GM18909 (cell line): Measurements from ENCODE around the gene OR8D4.
"Not testable (repeated sequence)": the region's sequence is repeated elsewhere in the genome, so short reads cannot be mapped to it uniquely, and the experiment has no call there.

Experiments
- ATAC-seq: cut with Tn5 transposase; IDR thresholded peaks from one replicate; pipeline ENCODE4 v1.9.1; 2021; ENCODE audit warnings: mild to moderate bottlenecking; ENCODE audit not compliant: unreplicated experiment, poor library complexity

Gene OR8D4

DNA sequence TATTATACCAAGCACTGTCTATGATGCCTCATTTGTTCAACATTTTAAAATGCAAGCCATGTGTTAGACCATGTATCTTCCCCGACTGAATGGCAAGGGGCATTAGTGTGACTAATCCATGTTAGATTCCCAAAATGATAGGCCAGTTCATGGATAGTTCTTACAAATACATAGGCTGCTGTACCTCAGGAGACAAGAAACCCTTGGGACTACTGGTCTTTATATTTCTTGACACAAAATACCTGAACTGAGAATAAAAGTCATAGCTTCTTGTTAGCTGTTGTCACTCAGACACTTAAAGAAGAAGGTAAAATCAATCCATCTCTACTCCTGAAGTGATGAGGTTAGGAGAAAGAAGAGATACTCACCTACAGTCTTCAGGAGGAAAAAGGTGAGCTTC, at the start of gene OR8D4:
OR8D4 (plus strand) TSS at position 301 of the 400 bp plus-strand sequence. CDS start 4,265 bp downstream, outside the sequence.
- ATAC-seq, result no peak

DNA sequence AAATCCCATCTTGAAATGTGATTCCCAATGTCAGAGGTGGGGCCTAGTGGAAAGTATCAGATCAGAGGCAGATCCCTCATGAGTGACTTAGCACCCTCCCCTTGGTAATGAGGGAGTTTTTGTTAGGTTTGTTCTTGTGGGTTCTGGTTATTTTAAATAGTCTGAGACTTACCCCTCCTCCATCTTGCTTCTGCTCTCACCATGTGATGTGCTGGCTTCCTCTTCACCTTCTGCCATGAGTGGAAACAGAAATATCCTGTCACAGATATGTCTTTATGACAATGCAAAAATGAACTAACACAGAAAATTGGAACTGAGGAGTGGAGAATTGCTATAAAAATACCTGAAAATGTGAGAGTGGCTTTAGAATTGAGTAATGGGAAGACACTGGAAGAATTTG, 49.6 kb upstream of the OR8D4 start:
- ATAC-seq, result no peak

DNA sequence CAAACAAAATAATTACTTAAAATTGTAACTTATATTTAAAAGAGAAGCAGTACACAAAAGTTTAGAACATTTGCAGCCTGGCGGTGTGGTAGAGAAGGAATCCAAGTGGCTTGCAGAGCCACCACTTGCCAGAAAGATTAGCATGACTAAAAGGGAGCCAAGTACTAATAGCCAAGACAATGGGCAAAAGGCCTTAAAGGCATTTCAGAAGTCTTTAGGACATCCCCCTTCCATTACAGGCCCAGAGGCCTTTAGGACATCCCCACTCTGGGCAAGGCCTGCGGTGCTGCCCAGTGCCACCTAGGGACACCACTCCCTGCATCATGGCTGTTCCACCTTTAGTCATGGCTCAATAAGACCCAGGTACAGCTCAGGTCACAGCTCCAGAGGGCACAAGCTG, 48.9 kb upstream of the OR8D4 start:
- no peak for ATAC-seq

GRCh38 chr11:123856444-123856843, 45.5 kb upstream of the OR8D4 start:
- ATAC-seq, result no peak

DNA sequence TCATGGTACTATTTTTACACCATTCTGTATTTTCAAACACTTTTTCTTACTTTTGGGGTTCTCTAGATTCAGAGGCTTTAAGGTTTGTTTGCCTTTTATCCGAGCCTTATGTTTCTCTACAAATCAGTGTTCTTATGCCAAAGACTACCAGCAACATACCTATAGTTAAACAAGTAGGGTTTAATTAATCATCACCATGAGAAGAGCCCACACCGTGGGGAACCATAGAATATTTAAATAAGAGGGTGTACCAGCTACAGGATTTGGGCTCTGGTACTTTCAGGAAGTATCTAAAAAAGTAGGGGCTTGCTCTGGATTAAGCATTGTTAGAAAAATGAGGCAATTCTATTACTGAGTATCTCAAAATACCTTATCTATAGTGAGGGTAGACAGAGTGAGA, 42.2 kb upstream of the OR8D4 start:
- no peak for ATAC-seq

GRCh38 chr11:123865293-123865692, 36.7 kb upstream of the OR8D4 start:
- ATAC-seq, result not testable (repeated sequence)

DNA sequence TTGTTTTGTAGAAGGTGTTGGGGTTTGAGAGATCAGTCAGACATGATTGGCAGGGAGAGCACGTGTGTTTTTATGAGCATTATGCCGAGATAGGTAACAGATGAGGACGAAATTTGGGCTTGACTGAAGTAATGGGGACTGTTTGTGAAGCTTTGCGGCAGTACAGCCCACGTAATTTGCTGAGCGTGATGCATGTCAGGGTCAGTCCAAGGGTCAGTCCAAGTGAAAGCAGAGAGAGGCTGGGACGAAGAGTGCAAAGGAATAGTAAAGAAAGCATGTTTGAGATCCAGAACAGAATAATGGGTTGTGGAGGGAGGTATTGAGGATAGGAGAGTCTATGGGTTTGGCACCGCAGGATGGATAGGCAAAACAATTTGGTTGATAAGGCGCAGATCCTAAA, 34.2 kb upstream of the OR8D4 start:
- not testable (repeated sequence) for ATAC-seq

GRCh38 chr11:123880912-123881311, 21.1 kb upstream of the OR8D4 start:
- no peak for ATAC-seq

GRCh38 chr11:123885570-123885969, 16.4 kb upstream of the OR8D4 start, which contains the start of gene TMEM225:
Gene TMEM225 (minus strand): TSS chr11:123885670. CDS start chr11:123885425, 245 bp downstream.
- no peak for ATAC-seq

GRCh38 chr11:123892031-123892430, 9.9 kb upstream of the OR8D4 start:
- no peak for ATAC-seq

DNA sequence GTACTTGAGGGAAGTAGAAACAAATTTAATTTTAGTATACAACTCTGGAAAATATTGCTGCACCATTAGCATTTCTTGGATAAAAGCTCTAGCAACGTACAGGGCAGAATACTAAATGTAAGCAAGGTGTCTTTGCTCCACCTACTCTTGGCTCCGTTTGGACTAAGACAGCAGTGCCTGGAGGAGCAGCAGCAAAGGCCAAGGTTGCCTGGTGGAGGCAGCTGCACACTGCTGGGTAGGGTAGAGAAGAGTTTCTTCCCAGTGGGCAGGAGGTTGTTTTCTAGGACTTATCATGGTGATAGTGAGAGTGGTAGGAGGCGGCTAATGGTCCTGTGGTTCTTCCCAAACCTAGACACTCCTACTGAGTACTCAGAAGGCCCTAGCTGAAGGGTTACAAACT, 2.2 kb upstream of the OR8D4 start:
- no peak for ATAC-seq

DNA sequence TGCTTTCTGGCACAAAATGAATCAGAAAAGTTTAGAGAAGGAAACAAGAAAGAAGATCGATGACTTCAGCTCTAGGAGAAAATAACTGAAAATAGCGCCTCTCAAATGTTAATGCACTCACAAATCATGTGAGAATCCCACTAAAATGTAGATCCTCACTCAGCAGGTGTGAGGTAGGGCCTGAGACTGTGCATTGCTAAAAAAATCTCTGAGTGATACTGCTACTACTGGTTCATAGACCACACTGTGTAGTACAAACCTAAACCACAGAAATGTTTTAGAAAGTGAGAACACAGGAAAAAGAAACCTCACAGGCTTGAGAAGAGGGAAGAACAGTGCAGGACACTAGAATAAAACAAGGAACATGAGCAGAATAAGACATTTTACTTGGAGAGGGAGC, 2.0 kb downstream of the OR8D4 start:
- ATAC-seq, result no peak

DNA sequence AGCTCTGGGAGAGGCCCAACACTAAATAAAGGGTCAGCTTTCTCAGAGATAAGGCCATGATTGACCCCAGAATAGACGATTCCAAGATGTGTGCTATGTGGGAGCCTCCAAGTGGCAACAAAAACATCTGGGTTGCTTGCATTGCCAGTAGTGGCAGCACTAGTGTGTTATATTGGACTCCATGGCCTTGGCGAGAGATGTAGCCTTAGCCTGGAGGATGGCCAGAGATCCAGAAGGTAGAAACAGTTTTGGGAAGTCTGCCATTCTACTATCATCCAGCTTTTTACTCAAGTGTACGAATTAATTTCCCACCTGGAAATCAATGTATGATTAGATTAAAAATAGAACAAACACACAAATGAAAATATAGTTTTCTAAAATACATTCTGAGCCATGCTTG, 3.0 kb downstream of the OR8D4 start:
- ATAC-seq, result no peak

DNA sequence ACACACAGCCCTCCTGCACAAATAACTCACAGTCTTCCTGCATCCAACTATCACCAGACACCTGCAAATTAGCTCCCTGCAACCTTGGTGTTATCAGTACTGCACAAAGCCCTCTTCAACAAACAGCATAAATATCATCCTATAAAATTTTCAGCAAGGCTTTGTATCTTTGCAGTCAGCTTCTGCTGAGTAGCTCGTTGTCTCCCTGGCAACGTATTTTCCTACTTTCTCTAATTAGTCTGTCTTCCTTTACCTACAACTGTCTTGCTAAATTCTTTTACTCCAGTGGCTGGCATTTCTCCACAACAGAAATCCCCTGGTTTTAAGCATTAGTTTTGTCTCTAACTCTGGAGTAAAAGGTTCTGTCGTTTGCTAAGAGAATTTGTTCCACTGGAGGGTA, 3.9 kb downstream of the OR8D4 start:
- no peak for ATAC-seq

DNA sequence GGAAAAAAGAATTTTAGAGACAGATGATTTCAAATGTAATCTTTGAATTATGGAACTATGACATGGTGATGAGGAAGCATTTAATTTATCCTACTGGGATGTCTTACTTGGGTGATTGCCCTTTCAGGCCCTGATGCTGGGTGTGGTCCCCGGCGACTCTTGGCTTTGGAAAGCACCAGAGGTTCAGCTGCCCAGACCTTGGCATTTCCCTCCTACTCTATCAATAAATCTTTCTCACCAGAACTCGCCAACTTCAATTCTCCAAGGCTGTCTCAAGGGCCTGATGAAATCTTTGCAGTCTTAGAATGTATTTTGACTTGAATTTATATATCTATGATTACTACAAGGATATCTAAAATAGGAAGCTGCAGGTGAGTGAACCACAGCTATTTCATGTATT, 19.0 kb downstream of the OR8D4 start:
- no peak for ATAC-seq

DNA sequence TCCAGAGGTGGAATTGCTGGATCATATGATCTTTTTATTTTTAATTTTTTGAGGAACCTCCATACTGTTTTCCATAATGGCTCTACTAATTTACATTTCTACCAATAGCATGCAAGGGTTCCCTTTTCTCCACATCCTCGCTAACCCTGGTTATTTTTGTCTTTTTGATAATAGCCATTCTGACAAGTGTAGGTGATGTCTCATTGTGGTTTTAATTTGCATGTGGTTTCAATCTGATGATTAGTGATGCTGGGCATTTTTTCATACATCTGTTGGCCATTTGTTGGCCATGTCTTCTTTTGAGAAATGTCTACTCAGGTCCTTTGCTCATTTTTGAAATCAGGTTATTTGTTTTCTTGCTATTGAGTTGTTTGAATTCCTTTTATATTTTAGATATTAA, 22.1 kb downstream of the OR8D4 start:
- ATAC-seq, result no peak

GRCh38 chr11:123939317-123939716, 37.4 kb downstream of the OR8D4 start, which contains the start of gene OR4D5:
Gene OR4D5 (plus strand): TSS chr11:123939617. CDS start chr11:123939617, 0 bp downstream.
- no peak for ATAC-seq

DNA sequence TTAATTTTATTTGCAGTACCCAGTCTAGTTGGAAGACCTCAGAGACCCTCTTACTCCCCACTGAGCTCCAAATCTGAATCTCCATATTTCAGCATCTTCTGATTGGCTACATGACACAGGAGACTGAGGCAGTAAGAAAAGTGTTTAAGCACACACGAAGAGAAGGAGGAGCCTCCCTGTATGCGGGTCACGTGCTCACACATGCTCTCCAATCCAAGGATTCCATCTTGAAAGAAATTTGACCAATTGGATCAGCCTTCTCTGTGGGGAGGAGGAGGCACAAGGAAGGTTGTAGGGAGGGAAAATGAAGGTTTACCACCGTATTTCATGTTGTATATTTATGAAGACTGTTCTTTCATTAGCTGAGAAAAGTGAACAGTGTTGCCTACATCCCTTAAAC, 40.4 kb downstream of the OR8D4 start:
- ATAC-seq, result no peak

DNA sequence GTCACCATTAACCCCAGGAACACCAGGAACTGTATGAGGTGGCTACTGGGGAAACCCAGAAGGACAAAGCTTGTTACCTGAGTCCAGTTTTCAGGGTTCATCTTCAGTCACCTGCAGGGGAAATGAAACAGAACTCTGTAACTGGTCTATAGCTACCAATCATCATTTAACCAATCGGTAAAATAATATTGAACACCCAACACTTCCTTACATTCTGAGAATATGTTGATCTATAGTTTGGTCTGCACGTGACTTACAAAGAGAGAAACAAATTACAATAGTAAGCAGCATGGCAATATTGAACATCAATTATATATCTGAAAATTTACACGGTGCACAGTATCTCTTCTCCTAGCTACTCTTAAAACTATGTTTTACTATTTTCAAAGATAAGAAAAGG, 41.8 kb downstream of the OR8D4 start, which contains the start of gene OR6T1:
OR6T1 (minus strand) TSS at position 101 of the 400 bp plus-strand sequence; CDS start at position 101, 0 bp downstream.
- no peak for ATAC-seq

- no peak for ATAC-seq
Observed at GRCh38 chr11:123945132-123945531, 43.2 kb downstream of the OR8D4 start.

DNA sequence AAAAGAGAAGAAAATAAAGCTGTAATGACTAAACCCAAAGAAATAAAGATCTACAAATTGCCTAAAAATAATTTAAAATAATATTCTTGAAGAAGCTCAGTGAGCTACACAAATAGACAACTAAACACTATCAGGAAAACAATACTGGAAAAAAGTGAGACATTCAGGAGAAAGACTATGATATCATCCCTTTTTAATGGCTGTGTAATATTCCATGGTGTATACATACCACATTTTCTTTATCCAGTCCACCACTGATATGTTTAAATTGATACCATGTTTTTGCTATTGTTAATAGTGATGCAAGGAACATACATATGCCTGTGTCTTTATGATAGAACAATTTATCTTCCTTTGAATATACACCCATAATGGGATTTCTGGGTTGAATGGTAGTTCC, 54.8 kb downstream of the OR8D4 start:
- ATAC-seq, result no peak
